GM18502 (cell line): ENCODE measurements around the gene PANK4.
"Not testable (repeated sequence)": the region's sequence is repeated elsewhere in the genome, so short reads cannot be mapped to it uniquely, and the experiment has no call there.

ENCODE experiments used
- ATAC-seq: cut with Tn5 transposase; IDR thresholded peaks from one replicate; pipeline ENCODE4 v1.9.1; 2021; ENCODE audit warnings: mild to moderate bottlenecking; ENCODE audit not compliant: unreplicated experiment, poor library complexity

The PANK4 gene

DNA sequence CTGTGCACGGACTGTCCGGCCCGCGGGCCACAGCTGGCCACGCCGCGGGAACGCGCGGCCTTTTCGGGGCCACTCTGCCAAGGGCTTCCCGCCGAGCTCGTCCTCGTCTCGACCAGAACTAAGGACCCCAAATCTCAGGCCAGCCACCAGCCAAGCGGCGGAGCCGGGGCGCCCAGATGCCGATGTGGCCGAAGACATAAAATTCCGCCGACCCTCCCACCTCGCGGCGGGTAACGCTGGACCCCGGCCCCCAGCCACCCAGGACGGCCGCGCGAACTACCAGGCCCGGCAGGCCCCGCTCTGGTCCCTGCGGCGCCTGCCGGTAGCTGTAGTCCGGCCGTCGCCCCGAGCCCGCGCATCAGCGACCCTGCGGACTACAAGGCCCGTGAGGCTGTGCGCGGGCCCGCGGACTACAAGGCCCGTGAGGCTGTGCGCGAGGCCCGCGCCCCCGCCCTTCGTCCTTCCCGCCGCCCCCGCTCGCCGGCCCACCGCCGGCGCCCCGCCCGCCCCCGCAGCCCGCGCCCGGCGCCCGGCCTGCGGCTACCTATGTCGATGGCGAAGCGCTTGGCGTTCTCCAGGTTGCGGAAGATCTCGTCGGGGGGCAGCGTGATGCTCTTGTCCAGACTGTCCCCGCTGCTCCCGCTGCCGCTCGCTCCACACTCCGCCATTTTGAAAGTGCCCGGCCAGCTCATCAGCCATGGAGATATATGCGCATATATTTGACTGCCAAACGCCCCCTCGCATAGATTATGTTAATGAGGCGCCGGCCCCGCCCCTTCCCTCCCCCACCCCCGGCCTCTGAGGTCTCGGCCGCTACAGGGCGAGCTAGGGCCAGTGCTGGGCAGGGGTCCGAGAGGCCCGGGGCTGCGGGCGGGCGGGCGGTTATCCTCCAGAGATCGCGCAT lies at the start of gene PANK4:
PANK4 (minus strand) TSS at position 677 of the 904 bp plus-strand sequence; CDS start at position 668, 9 bp downstream.
- ATAC-seq, result peak; percentile 82

DNA sequence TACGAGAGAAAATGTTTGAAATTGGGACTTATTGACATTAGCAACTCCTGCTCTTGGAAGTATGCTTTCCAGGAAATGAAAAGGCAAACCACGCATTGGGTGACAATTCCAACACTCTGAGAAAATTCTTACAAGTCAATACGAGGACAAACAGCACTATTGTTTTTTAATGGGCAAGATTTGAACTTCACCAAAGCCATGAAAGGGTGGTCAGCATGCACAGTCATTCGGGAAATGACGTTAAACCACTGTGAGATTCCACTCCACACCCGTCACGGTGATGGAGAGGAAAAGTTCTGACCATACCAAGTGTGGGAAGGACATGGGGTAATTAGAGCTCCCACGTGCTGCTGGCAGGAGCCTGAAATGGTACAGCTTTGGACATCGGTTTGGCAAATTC lies 48.0 kb upstream of the PANK4 start:
- ATAC-seq, result no peak

DNA sequence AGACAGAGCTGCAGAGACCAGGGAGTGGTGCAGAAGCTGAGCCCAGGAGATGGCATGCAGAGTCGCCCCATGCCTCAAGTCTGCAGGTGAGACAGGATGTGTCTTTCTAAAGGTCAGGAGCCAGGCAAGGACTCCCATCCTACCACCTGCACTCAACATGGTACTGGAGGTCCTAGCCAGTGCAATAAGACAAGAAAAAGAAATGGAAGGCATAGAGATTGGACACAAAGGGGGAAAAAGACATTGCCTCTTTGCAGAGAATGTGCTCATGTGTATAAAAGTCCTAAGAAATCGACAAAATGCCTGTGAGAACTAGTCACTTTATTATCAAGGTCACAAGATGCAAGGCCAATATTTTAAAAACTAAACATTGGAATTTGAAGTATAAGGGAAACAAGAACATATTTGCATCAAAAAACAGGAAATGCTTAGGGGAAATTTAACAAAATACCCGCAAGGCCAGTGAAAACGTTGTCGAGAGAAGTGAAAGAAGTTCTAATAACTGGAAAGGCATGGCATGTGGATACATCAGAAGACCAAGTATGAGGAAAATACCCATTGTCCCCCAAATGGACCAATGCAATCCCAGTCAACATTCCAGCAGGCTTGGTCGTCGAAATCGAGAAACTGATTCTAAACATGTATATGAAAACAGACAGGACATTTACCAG lies 47.0 kb upstream of the PANK4 start:
- no peak for ATAC-seq

DNA sequence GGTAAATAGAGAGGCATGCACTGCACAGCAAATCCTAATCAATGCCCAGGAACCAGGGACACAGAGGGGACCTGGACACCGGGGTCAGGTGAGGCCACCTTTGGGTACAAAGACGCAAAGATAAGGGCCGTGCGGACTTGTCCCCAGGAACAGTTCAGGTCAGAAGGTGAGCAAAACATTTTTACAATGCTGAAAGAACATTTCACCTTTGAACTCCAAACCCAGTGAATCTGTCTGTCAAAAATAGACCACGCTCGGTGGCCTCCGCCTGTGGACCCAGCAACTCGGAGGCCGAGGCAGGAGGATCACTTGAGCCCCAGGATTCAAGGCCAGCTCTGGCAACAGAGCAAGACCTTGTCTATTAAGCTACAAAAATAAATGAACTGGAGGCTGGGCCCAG lies 45.0 kb upstream of the PANK4 start:
- ATAC-seq, result no peak

DNA sequence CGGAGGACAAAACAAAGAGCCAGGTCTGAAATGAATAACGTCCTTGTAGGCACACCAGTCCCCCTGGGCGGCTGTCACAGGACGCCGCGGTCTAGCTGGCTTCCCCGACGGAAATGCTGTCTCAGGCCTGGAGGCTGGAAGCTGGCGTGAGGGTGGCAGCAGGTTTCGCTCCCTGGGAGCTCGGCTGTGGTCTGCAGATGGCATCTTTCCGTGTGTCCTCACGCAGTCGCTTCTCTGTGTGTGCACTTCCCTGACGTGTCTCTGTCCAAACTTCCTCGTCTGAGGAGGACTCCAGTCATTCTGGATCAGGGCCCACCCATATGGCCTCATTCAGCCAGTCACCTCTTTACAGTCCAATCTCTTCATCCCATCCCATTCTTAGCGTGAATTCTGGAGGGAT lies 43.9 kb upstream of the PANK4 start:
- no peak for ATAC-seq

DNA sequence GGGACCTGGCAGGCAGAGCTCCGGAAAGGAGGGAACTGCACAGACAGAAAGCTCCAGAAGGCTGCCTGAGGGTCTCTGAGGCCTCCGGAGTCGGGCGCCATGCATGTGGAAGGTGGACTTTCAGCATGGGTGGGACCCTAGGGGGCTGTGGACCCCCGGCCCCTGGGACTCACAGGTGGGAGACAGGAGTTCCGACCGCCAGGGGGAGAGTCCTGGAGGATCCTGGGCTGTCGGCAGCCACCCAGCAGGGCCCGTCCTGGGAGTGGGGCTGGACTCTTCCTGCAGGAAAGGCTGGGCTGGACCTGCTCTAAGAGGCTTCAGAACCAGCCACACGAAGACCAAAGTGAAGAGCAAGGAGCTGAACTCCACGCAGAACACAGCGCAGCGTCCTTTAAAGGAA lies 43.3 kb upstream of the PANK4 start:
- not testable (repeated sequence) for ATAC-seq

DNA sequence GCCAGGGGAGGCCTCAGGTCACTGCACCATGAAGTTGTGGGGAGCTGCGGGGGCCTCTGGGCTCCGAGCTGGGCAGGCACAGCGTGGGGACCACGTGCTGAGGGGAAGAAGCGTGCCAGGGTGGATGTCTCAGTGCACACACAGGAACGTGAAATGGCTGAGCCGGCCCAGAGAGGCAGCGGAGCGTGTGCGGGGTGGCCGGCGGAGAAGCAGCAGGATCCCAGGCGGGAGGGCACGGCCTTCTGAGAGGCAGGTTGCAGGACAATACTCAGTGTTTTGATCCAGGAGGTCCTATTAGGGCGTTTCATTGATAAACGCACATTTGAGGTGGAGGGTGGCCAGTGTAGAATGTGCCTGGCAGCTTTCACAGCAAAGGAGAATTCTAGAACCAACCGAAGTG lies 42.7 kb upstream of the PANK4 start:
- ATAC-seq, result no peak

DNA sequence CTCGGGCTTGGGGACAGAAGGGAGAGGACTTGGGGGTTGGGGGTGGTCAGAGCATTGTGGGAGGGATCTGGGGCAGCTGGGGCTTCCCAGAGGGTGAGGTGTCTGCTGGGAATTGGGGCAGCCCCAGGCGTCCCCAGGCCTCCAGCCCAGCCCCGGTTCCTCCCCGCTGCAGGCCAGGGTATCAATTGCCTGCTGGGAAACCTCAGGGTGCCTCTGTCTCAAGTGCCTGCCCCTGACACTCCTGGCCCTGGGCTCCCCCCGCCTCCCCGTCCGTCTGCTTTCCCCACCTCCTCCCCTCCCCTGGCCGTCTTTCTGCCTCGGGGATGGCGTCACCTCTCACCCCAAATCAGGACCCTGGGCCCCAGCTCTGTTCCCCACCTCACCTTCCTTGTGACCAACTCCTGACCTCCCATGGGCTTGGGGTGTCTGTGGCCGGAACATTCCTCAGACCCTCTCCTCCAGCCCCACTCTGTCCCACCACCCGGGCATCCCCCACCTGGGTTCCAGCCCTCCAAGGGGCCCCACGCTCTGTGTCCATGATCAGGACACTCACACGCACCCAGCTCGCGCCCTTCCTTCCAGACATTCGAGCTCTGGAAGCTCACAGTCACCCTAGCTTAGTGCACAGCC lies 41.9 kb upstream of the PANK4 start:
- ATAC-seq, result not testable (repeated sequence)

DNA sequence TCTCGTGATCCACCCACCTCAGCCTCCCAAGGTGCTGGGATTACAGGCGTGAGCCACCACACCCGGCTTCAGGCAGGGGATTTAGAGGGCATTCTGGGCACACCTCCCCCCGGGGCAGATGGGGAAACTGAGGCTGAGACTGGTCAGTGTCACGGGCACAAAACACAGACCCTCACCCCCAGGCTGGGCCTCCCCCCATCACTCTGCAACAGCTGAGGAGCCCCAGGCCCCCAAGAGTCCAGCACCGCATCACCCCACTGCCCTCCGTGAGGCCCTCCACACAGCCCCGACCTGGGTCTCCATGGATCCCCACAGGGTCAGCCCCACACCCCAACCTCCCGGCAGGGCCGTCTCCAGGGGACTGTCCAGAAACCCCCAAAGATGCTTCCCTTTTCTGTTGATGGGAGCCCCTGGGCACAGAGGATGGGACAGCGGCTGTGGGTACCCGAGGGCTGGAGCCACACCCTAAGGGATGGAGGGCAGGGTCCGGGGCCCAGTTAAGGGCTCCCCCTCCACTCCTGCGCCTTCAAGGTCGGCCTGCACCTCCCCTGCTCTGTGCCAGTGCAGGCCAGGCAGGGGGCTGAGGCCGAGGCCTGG lies 40.8 kb upstream of the PANK4 start:
- ATAC-seq, result no peak

DNA sequence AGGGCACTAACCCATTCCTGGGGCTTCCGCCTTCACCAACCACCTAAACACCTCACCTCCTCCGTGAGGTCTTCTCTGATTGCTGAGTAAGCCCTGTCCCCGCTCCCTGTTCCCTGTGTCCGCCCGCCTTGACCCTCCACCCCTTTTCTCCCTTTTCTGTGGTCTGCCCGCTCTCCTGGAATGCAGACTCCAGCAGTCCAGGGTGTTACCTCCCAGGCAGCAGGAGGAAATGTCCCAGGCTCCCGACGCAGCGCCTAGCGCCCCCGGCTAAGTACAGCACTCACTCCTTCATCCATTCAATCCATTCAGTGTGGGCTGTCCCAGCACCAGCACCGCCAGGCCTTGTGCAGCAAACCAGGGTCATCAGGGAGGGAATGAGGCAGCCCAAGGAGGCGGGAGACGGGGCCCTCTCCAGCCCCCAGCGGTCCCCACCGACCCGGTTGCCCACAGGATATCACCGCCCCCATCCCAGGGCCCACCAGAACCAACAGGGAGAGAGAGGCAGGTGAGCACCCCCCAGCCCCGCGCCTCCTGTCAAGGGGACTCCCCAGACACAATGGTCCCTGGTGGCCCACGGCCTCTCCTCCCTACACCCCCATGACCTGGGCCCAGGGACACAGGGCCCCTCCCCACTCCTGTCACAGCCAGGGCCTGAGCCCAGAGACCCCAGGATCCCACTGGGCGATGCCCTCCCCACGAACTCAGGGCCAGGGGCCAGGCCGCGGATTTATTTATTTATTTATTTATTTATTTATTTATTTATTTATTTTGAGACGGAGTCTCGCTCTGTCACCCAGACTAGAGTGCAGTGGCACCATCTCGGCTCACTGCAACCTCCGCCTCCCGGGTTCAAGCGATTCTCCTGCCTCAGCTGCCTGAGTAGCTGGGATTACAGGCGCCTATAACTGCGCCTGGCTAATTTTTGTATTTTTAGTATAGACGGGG lies 40.0 kb upstream of the PANK4 start:
- ATAC-seq, result no peak

DNA sequence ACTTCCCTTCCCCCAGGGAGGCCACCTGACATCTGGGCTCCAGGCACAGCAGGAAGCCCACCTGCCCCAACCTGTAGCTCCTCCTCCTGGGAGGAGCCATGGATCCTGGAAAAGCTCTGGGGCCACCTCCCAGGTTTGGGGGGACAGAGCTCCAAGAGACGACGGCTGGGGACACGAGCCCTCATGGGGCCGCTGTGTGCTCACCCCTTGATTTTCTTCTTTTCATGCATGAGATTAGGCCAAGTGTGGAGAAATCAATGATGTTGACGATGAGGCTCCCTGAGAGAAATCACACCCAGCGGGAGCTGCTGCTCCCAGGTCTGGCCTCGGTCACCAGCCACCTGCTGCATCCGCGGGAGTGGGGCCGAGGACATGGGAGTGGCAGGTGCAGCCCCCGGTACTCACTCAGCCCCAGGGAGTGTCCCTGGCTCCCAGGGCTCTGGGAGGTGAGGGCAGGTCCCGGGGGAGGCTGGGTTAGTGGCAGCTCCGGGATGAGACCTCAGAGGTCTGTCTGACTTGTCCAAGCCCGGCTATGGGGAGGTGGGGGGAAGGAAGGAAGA lies 38.5 kb upstream of the PANK4 start:
- ATAC-seq, result no peak

DNA sequence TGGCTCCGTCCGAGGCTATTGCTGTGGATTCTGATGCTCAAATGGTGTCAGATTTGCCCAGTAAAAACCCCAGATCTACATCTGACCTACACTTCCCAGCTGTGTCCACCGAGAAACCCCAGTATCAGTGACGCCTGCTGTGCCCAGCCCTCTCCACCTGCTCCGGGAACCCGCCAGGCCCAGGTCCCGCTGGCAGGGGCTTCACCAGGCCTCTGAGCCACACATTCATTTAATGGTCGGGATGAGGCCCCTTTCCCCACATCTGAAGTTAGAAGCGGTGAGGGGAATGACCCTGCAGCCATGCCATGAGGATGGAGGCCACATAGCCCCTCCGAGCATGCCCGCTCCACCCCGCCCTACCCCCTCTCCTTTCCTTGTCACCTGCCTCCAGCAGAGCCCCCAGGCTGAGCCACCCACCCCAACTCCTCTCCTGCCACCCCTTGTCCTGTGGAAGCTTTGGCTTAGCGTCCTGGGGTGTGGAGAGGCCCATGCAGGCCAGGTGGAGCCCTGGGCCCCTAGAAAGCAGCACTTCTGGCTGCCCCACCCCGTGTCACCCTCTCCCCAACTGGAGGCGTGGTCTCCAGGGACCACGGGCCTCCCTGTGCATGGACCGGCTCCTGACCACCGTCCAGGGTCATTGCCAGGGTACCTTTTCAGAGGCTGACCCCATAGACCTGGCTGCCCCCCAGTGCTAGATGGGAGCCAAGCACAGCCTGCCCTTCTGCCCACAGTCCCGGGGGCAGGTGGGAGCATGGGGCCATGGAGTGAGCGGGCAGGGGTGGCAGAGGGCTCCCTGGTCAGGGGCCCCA lies 37.8 kb upstream of the PANK4 start:
- no peak for ATAC-seq

DNA sequence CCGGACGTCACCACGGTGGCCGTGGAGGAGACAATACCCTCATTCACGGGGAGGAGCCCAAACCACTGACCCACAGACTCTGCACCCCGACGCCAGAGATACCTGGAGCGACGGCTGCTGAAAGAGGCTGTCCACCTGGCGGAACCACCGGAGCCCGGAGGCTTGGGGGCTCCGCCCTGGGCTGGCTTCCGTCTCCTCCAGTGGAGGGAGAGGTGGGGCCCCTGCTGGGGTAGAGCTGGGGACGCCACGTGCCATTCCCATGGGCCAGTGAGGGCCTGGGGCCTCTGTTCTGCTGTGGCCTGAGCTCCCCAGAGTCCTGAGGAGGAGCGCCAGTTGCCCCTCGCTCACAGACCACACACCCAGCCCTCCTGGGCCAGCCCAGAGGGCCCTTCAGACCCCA lies 36.8 kb upstream of the PANK4 start:
- ATAC-seq, result no peak

DNA sequence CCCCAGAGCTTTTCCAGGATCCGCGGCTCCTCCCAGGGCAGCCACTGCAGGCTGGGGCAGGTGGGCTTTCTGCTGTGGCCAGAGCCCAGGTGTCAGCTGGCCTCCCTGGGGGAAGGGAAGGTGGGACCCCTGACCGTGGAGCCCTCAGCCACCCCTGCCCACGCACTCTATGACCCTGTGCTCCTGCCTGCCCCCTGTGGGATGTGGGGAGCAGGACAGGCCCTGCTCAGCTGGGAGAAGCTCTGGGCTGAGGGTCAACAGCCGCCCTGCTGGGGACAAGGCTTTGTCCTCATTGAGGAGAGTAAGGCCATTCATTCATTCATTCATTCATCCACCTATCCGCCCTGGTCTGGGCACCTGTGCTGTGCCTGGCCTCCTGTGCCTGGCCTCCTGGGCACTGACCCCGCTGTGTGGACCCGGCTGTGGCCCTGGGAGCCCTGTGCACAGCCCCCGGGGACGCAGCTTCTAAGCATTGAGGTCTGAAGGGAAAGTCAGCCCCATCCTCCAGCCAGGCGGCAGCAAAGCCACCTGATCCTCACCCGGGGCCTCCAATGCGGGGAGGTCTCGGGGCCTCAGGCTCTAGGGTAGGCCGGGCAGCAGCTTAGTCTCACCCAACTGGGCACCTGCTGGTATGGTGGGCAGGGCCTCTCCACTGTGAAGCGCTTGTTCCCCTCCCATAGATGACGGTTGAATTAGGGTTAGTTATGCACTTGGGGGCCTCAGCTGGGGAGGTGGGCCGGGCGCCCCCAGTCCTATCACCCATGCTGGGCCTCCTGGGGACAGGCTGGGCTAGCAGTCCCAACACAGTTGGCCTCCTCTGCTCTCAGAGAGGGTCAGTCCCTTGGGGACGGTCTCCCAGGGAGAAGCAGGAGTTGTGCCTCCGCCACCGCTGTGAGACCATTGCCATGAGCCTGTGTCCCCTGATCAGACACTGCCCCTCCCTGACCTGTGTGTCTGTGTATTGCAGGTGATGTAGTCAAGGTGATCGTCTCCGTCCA lies 35.8 kb upstream of the PANK4 start:
- no peak for ATAC-seq

DNA sequence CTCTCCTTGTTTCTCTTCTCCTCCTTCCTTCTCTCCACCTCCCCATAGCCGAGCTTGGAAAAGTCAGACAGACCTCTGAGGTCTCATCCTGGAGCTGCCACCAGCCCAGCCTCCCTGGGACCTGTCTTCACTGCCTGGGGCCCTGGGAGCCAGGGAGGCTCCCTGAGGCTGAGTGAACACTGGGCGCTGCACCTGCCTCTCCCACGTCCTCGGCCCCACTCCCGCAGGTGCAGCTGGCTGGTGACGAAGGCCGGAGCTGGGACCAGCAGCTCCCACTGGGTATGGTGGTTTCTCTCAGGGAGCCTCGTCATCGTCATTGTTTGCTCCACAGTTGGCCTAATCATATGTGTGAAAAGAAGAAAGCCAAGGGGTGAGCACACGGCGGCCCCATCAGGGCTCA lies 35.0 kb upstream of the PANK4 start:
- no peak for ATAC-seq

DNA sequence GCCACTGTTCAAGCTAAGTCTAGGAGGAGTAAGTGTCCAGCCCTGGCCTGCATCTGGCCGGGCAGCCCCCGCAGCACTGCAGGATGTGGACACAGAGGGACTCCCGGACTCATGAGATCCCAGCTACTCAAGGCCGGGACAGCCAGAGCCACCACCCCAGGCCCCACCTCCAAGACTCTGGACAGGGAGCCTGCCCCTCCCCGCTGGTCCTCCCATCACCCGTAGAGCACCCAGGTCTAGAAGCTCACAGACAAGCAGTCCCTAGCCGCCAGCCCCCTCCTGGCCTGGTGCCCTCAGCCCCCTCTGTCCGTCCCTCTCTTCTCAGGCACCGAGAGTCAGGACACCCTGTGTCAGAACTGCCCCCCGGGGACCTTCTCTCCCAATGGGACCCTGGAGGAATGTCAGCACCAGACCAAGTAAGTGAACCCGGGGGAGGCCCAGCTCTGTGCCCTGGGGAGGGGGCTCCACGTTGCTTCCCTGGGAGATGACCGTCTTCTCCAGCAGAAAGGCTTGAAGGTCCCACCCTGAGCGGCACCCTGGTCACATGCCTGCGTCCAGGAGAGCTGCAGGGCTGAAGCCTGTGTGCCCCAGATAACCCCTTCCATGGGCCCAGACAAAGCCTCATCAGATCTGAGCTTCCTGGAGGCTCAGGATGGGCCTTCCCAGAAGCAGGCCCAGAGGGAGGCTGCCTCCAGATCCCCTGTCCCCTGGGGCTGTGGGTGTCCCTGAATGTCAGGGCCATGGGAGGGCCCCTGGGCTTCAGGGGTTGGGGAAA lies 34.1 kb upstream of the PANK4 start:
- no peak for ATAC-seq
